ENCODE data around the gene ADAMTSL1. TPM values are rescaled to one million over a fixed set of nuclear protein-coding genes. Genes with fewer than 3 reads are reported as not detected.
A peak's percentile ranks its signal among the peaks of the same experiment; 100 is the strongest.

Gene ADAMTSL1
- total RNA-seq, 1 donor from 2014 or later, result 0.56 TPM

DNA sequence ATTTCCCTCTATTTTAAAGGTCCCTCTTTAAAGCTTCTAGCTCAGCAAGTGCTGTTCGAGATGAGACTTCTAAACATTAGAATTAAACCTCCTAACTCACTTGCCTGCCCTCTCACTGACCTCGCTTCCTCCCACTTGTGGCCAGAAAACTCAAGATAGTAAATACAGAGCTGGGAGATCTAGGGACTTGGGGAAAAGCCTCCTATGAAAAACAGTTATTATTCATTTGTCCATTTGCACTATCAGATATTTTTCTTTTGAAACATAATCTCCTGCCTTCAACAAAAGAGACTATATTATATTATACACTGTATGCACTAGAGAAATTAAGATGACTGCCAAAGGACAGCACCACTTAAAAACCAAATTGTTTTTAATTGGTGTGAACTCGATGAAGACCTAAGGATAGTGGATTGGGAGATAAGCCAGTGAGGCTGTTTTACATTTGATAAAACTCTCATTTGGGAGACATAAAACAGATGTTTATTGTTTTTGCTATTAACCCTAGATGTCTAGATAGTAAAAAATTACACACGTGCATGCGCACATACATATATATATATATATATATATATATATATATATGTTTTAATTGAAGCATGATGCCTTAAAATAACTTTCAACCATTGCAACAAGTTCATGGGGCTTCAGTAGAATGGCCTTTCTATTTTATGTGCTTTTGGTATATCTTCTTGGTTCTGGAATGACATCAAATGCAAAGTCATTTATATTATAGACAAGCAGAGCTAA is 229.4 kb downstream of the ADAMTSL1 start:
- ATAC-seq (ENCODE audit: poor library complexity) (peak; percentile 48), DNase-seq (no peak)
- intact Hi-C loops (cut with DNase I), result no loop called here

DNA sequence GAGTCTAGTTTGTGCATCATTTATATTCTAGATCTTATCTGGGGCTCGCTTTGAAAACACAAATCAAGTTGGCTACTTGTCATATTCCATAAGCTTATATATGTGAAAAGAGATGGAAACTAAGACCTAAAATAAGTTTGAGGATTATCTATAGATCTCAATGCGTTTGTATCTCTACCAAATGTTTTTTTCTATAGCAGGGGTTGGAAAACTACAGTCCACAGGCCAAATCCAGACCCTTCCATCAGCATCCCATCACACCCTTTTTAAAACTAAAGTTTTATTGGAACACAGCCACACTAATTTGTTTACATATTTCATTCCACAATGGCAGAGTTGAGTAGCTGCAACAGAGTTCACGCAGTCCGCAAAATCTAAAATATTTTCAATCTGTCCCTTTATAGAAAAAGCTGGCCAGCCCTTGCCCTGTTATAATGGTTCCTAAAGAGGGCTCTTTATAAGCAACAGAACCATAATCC is 230.0 kb downstream of the ADAMTSL1 start:
- ATAC-seq (ENCODE audit: poor library complexity), result no peak
- DNase-seq, result no peak
- intact Hi-C loops (cut with DNase I), result no loop called here

DNA sequence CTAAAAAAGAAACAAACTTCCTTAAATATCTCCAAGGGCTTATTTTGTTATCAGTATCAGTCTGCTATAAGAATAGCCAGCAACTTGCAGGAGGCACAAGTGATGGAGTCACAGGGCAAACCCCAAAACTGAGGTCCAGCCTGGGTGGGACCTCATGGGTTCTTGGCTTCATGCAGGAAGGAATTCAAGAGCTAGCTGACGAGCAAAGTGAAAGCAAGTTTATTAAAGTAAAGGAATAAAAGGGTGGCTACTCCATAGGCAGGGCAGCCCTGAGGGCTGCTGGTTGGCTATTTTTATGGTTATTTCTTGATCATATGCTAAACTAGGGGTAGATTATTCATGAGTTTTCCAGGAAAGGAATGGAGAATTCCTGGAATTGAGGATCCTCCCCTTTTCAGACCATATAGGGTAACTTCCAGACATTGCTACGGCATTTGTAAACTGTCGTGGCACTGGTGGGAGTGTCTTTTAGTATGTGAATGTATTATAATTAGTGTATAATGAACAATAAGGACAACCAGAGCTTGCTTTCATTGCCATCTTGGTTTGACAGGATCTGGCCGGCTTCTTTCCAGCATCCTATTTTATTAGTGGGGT is 231.9 kb downstream of the ADAMTSL1 start:
- intact Hi-C loops (cut with DNase I), result no loop called here
- no peak for ATAC-seq (ENCODE audit: poor library complexity)
- DNase-seq, result no peak

DNA sequence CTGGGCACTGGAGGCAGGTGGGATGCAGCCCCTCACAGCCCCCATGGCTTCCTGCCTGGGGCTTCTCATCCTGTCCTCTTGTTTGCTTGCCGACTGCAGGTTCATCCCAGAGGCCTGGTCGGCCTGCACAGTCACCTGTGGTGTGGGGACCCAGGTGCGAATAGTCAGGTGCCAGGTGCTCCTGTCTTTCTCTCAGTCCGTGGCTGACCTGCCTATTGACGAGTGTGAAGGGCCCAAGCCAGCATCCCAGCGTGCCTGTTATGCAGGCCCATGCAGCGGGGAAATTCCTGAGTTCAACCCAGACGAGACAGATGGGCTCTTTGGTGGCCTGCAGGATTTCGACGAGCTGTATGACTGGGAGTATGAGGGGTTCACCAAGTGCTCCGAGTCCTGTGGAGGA is 232.7 kb downstream of the ADAMTSL1 start:
- ATAC-seq (ENCODE audit: poor library complexity) (peak; percentile 20), DNase-seq (no peak)
- intact Hi-C loops (cut with DNase I), result no loop called here

DNA sequence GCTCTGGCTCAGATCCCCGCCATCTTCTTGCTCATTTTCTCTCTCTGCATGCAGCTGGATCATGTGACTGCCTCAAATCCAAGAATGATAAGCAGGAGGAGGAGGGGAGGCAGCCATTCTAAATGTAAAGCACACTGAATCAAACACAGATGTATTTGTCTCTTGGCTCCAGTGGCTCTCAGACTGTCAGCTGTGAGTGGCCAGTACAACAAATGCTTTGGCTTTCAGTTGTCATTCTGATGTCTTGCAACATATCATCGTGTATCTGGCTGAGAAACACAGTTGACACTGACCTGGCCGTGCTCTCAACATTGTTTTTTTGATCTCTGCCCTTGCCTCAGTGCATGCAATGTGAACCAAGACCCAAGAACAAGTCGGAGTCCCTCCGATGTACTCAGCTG is 233.1 kb downstream of the ADAMTSL1 start:
- DNase-seq (no peak), ATAC-seq (ENCODE audit: poor library complexity) (peak; percentile 63)
- intact Hi-C loops (cut with DNase I), result no loop called here

DNA sequence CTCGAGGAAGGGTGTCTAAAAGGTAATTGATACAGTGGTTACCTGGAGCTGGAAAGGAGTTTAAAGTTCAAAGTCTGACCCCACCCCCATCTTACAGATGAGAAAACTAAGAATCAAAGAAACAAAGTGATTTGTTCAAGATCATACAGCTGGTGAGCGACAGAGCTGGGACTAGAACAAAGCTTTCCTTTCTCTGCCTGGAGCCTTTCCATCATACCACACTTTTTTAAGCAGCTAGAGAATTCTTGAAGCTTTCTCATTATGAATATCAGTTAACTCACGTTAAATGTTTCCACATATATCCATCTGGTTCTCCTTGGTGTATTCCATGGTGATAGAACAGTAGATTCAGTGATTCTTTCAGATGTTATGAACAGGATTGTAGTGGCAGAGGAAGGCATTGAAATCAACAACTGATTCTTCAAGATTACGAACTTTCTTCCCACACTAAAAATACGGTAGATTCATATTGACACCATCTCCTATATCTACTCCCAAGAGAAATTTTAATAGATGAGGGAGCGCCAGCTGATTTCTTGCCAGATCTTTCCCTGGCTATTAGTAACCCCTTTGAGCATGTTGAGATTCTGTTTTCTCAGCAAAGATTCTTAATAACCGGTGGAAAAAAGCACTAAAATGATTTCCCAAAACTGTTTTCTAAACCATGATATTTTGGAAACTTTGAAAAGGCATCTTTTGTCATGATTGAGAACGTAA is 233.7 kb downstream of the ADAMTSL1 start:
- intact Hi-C loops (cut with DNase I), result no loop called here
- DNase-seq, result no peak
- ATAC-seq (ENCODE audit: poor library complexity), result no peak

DNA sequence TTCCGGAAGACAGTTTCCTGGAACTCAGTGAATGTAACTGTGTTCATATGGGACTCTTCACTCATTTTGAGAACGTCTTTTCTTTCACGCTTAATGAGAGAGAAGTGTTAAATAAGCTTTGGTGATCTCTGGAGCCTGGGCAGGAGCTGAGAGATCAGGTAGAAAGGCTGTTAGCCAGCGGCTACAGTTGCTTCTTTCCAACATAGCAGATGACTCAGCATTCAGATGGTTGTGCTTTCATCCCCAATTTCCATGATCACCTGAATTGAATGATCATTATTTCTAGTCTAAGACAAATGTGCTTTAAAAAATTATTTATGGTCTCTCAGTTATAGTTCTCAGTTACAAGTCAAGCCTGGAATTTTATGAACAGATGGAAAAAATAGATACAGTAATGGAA is 234.5 kb downstream of the ADAMTSL1 start:
- DNase-seq, result no peak
- intact Hi-C loops (cut with DNase I), result no loop called here
- ATAC-seq (ENCODE audit: poor library complexity), result no peak

DNA sequence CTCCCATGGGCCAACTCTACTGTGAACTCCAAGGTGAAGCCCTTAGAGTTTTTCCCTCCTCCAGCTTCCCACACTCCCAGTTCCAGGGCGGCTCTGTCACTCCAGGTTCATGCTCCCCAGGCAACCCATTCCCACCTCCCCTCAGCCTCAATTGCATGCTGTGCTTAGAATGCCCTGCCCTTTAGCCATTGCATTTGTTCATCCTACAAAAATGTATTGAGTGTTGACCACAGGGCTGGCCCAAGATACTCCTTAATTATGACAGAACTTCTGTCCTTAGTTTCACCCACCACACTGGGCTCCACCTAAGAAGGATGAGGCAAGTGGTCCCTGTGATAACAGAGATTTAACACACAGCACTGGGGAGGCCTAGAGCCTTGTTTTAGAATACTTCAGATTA is 236.1 kb downstream of the ADAMTSL1 start:
- DNase-seq, result no peak
- ATAC-seq (ENCODE audit: poor library complexity), result no peak
- intact Hi-C loops (cut with DNase I), result no loop called here

DNA sequence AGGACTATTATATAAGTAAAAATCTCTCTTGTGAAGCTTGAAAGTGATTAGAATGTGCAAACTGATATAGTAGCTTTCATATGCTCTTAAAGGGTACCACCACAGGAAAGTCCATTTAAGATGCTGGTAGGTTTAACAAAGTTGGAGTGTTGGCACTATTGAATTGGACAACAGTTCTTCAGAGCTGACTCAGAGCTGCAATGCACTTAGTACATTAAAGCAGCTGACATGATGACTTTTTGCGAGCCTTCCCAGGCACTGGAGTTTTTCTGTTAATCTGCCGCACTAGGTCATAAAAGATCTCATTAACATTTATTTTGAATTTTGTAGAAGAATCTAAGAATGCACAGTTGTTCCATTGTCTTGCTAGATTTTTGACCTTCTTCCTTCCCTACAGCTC is 243.8 kb downstream of the ADAMTSL1 start:
- ATAC-seq (ENCODE audit: poor library complexity) (no peak), DNase-seq (no peak)
- intact Hi-C loops (cut with DNase I), result no loop called here

DNA sequence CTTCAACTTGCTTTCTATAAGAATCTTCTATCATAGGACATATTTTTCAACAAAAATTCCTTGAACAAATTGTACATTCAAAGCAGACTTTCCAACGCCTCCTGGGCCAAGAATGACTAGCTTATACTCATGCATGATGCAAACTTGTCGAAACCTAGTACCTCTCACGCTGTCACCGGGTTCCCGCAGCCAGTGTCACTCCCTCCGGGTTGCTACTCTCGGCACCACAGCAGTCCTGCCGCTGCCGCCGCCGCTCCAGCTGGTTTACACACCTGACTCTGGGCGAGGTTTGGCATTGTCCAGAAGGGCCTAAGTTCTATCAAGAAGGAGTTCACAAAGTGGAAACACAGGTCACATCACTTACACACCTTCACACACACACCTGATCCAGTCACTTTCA is 244.4 kb downstream of the ADAMTSL1 start:
- intact Hi-C loops (cut with DNase I), result no loop called here
- no peak for DNase-seq
- ATAC-seq (ENCODE audit: poor library complexity), result no peak

DNA sequence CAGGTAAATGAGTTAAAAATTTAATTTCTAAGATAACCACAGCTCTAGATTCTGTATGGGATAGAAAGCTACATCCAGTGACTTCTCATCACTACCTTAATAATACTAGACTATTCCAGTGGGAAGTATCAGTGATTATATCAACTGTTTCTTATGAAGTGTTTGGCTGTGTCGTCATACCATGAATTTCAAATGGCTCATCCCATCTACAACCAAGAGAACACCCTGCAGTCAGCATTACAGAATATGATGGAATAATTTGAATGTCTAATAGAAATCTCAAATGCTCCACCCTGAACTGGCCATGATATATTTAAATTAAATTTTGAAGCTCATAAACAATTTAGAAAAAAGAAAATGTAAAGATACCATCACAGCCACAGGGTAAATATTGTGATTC is 245.0 kb downstream of the ADAMTSL1 start:
- intact Hi-C loops (cut with DNase I), result no loop called here
- ATAC-seq (ENCODE audit: poor library complexity) (no peak), DNase-seq (no peak)

DNA sequence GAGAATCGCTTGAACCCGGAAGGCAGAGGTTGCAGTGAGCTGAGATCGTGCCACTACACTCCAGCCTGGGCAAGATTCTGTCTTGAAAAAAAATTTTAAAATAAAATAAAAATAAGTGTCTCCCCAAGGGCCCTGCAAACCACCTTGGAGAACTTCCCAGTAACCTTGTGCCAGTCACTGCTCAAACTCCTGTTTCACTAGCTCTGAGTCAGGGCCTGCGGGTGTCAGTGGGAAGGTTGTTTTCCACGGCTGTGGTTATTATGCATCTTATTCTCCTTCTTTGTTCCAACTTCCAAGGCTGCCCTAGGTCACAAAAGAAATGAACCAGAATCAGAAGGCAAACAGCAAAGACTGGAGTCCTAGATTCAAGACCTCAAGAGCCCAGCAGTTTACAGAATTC is 246.7 kb downstream of the ADAMTSL1 start:
- no peak for ATAC-seq (ENCODE audit: poor library complexity)
- intact Hi-C loops (cut with DNase I), result no loop called here
- DNase-seq, result no peak

DNA sequence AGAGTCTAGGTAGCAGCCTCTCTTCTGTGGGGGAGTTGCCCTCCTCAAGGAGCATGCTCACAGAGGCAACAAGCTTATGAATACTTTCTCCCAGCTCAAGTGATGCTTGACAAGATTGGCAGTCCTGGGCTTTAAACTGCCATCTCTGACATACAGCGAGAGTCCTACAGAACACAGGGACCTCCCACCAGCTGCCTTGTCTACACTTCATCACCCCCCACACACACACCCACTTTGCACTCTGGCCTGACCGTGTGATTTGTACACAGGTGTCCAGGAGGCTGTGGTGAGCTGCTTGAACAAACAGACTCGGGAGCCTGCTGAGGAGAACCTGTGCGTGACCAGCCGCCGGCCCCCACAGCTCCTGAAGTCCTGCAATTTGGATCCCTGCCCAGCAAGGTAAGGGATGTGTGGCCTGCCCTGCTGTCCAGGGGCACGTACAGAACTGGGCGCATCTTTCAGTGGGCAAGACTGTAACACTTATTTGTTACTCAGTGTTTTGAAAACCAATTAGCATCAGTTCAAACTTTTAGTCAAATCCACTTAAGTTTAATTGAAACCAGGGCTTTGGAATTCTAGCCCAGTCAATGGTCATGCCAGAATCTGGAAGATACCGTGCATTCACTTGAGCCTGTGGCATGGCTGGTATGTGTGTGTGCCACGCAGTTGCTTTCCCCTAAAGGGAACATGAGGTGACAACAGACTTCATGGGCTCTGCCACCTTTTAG is 247.5 kb downstream of the ADAMTSL1 start:
- DNase-seq (no peak), ATAC-seq (ENCODE audit: poor library complexity) (no peak)
- intact Hi-C loops (cut with DNase I), result no loop called here

DNA sequence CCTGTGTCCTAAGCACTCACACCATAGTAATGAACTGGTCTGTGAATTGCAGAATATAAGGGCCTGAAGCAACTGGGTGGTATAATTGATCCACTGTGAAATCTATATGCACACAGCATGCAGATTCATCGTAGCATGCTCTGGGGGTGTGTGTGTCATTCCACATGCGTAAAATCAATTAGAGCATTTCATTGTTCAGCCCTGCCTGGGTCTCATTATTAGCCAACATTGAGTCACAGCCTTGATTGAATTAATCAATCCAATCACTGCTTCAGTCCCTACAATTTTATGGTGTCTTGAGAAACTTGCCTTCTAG is 248.0 kb downstream of the ADAMTSL1 start:
- intact Hi-C loops (cut with DNase I), result no loop called here
- ATAC-seq (ENCODE audit: poor library complexity), result no peak

DNA sequence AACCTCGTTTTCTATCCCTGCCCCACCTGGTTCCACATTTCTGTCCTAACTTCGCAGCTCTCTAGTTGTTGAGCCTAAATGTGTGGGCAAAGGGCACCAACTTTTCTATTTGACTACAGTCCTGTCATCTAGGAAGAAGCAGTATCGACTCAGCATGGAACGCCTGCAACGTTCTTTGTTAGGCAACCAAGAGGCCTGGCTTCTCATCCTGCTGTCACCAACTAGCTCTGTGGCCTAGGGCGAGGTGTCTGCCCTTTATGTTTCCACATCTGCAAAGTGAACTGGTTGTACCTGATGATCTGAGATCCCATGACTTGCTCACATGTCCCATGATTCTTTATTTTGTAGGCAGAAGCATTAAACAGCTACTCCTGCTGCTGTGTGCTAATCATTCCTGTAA is 248.9 kb downstream of the ADAMTSL1 start:
- intact Hi-C loops (cut with DNase I), result no loop called here
- ATAC-seq (ENCODE audit: poor library complexity) (no peak), DNase-seq (no peak)

More for the DNA sequence above, 248.0 kb downstream of the ADAMTSL1 start:
- DNase-seq, result no peak

DNA sequence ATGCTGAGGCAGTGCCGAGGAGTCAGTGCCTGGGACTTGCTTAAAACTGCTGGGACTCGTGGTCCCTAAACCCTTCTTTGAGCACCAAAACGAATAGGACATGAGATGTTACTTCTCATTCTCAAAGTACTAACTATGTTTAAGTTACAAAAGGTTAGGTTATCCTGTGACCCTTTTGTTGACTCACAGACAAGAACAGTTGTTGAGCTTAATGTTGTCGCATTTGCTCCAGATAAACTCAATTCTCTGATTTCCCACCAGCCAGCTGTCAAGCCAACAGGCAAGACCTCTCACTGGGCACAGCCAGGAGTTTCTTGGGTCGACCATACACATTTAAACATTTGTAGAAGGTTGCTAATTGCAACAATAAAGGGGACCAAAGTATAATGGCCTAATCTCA is 249.4 kb downstream of the ADAMTSL1 start:
- intact Hi-C loops (cut with DNase I), result no loop called here
- ATAC-seq (ENCODE audit: poor library complexity), result no peak
- no peak for DNase-seq

DNA sequence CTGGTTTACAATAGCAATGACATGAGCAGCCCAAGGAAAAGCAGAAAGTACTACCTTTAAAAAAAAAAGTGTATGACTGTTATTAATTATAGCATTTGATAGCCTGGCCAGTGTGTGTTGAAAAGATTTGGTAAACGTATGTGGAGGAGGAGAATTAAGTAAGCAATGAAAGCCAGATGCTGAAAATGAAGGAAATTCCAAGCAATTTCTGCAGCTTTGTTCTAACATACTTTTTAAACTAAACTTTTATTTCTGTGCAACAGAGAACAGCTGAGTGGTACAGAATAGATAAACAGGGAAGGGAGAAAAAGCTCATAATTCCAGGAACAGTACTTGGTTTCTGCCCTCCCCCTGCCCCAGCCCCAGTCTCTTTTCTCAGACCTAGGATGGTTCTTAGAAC is 252.6 kb downstream of the ADAMTSL1 start:
- DNase-seq (no peak), ATAC-seq (ENCODE audit: poor library complexity) (no peak)
- intact Hi-C loops (cut with DNase I), result no loop called here

DNA sequence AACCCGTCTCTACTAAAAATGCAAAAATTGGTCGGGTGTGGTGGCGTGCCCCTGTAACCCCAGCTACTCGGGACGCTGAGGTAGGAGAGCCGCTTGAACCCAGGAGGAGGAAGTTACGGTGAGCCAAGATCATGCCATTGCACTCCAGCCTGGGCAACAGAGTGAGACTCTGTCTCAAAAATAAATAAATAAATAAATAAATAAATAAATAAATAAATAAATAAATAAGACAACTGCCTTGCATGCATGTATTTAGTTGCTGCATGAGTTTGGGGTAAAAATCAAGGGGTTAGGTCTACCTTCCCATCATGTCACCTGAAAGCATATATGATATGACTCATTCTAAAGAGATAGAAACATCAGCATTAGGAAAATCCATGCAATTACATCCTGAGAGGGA is 254.0 kb downstream of the ADAMTSL1 start:
- ATAC-seq (ENCODE audit: poor library complexity), result no peak
- DNase-seq, result no peak
- intact Hi-C loops (cut with DNase I), result no loop called here

DNA sequence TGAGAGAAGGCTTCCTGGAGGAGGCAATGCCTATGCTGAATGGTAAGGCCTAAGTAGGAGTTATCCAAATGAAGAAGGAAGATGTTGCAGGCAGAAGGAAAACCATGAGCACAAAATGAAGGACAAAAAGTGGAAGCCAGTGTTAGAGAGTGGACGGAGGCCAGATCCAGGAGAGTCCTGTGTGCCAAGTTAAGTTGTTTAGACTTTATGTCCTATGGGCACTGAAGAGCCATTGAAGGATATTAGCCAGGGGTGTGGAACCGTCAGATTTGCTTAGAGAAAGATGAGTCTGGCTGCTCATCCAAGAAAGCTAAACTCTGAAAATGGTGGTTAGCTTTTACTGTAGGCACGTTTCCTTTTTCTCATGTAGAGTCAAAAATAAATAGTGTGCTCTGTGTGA is 254.7 kb downstream of the ADAMTSL1 start:
- DNase-seq (no peak), ATAC-seq (ENCODE audit: poor library complexity) (no peak)
- intact Hi-C loops (cut with DNase I), result no loop called here

DNA sequence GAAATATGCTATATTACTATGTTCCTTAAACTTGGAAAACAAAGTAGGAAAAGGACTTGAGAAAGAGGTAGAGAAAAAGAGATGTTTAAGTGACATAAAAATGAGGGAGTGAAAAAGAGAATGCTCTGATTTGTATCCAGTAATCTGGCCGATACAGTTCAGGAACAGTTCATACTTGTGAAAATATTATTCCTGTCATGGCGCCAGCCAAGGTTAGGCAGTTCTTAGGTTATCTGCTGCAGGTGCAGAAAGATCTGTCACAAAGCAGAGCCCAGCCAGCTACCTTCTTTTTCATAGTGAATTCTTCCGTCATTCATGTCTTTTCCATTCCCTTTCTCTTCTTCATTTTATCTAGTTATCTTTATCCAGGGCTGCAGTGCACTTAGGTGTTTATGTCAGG is 256.3 kb downstream of the ADAMTSL1 start:
- ATAC-seq (ENCODE audit: poor library complexity), result no peak
- intact Hi-C loops (cut with DNase I), result no loop called here

More for the DNA sequence above, 256.3 kb downstream of the ADAMTSL1 start:
- no peak for DNase-seq
